ENCODE measurements around the gene CENPO. TPM values are rescaled to one million over a fixed set of nuclear protein-coding genes. Genes with fewer than 3 reads are reported as not detected.

The CENPO gene
- total and polyA plus RNA-seq, 4 donors: 2.0 to 4.0 (median 2.9) TPM

GRCh38 chr2:24779116-24779515 lies 14.1 kb upstream of the CENPO start:
- WGBS, 2 donors: 79 to 83% methylated on average over 2 of the region's 2 CpGs
- intact Hi-C loops (cut with DNase I): no loop called here
- DNase-seq (no peak), ATAC-seq (ENCODE audit: low FRiP score) (no peak)
- Histone ChIP-seq H3K4me3 (ENCODE audit: low read length in 2 of 2) (no peak overlapping the region), H3K27me3 (ENCODE audit: control insufficient read depth in 1 of 2, insufficient read depth in 2 of 2, low read length in 1 of 2) (no peaks in the 10 kb centered on the region), H3K36me3 (ENCODE audit: control insufficient read depth in 1 of 2, insufficient read depth in 2 of 2, low read length in 1 of 2) (no peaks in the 10 kb centered on the region), H3K4me1 (ENCODE audit: control insufficient read depth in 1 of 2, insufficient read depth in 2 of 2, low read length in 2 of 2) (no peaks in the 10 kb centered on the region), H3K27ac (ENCODE audit: low read depth in 1 of 2, low read length in 2 of 2) (no peak overlapping the region), H3K9me3 (ENCODE audit: control insufficient read depth, low read length) (no peaks in the 10 kb centered on the region)

DNA sequence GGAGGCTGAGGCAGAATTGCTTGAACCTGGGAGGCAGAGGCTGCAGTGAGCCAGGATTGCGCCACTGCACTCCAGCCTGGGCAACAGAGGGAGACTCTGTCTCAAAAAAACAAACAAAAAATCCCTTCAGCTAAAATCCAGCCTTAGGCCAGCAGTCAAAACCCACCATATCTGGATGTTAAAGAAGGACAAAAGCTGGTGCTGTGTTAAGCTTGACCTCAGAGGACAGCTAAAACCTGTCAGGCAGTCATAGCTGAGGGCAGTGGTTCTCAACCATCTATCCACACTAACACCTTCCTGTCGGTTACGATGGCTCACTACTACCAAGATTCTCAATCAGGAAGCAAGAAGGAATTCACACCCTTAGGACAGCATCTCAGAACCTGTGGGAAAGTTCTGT lies 9.6 kb upstream of the CENPO start:
- intact Hi-C loops (cut with DNase I): no loop called here
- WGBS, 2 donors: 63 to 68% methylated on average over 3 of the region's 3 CpGs
- no peak for ATAC-seq (ENCODE audit: low FRiP score)
- Histone ChIP-seq H3K4me1 (ENCODE audit: control insufficient read depth in 1 of 2, insufficient read depth in 2 of 2, low read length in 2 of 2) (no peaks in the 10 kb centered on the region), H3K4me3 (ENCODE audit: low read length in 2 of 2) (no peak overlapping the region), H3K27me3 (ENCODE audit: control insufficient read depth in 1 of 2, insufficient read depth in 2 of 2, low read length in 1 of 2) (no peaks in the 10 kb centered on the region), H3K27ac (ENCODE audit: low read depth in 1 of 2, low read length in 2 of 2) (no peak overlapping the region), H3K9me3 (ENCODE audit: control insufficient read depth, low read length) (no peaks in the 10 kb centered on the region), H3K36me3 (ENCODE audit: control insufficient read depth in 1 of 2, insufficient read depth in 2 of 2, low read length in 1 of 2) (no peaks in the 10 kb centered on the region)
- no peak for DNase-seq

GRCh38 chr2:24785671-24786321 lies 7.4 kb upstream of the CENPO start:
- Histone ChIP-seq H3K9me3 (ENCODE audit: control insufficient read depth, low read length) (no peaks in the 10 kb centered on the region), H3K36me3 (ENCODE audit: control insufficient read depth in 1 of 2, insufficient read depth in 2 of 2, low read length in 1 of 2) (no peaks in the 10 kb centered on the region), H3K27ac (ENCODE audit: low read depth in 1 of 2, low read length in 2 of 2) (no peak overlapping the region), H3K4me1 (ENCODE audit: control insufficient read depth in 1 of 2, insufficient read depth in 2 of 2, low read length in 2 of 2) (no peaks in the 10 kb centered on the region), H3K27me3 (ENCODE audit: control insufficient read depth in 1 of 2, insufficient read depth in 2 of 2, low read length in 1 of 2) (no peaks in the 10 kb centered on the region), H3K4me3 (ENCODE audit: low read length in 2 of 2) (no peak overlapping the region)
- no peak for ATAC-seq (ENCODE audit: low FRiP score)
- intact Hi-C loops (cut with DNase I): no loop called here
- WGBS, 2 donors: 90 to 93% methylated on average over 6 of the region's 6 CpGs
- DNase-seq: no peak

DNA sequence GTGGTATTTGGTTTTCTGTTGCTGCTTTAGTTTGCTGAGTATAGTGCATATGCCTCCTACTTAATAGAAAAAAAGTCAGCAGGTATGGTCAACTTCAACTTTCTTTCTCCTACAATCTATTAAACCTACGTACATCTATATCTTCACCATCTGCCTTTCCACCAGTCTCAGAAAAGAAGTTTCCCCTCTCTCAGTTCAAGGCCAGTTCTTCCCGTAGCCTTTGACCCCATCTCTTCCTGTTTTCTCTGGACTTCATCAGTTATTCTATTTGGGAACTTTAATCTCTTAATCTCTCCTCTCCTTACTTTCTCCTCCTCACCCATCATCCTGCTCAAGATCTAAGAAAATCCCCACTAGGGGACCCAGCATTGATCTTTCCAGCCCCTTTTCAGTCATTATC lies 5.7 kb upstream of the CENPO start:
- DNase-seq (no peak), ATAC-seq (ENCODE audit: low FRiP score) (no peak)
- intact Hi-C loops (cut with DNase I): no loop called here
- no peaks in the 10 kb centered on the region for H3K9me3 ChIP-seq (ENCODE audit: control insufficient read depth, low read length)
- H3K27ac ChIP-seq (ENCODE audit: low read depth in 1 of 2, low read length in 2 of 2): no peak overlapping the region
- H3K4me1 ChIP-seq (ENCODE audit: control insufficient read depth in 1 of 2, insufficient read depth in 2 of 2, low read length in 2 of 2): no peaks in the 10 kb centered on the region
- 83 to 92% methylated on average over 2 of the region's 2 CpGs for WGBS, 2 donors
- H3K27me3 ChIP-seq (ENCODE audit: control insufficient read depth in 1 of 2, insufficient read depth in 2 of 2, low read length in 1 of 2): no peaks in the 10 kb centered on the region
- no peak overlapping the region for H3K4me3 ChIP-seq (ENCODE audit: low read length in 2 of 2)
- no peaks in the 10 kb centered on the region for H3K36me3 ChIP-seq (ENCODE audit: control insufficient read depth in 1 of 2, insufficient read depth in 2 of 2, low read length in 1 of 2)

DNA sequence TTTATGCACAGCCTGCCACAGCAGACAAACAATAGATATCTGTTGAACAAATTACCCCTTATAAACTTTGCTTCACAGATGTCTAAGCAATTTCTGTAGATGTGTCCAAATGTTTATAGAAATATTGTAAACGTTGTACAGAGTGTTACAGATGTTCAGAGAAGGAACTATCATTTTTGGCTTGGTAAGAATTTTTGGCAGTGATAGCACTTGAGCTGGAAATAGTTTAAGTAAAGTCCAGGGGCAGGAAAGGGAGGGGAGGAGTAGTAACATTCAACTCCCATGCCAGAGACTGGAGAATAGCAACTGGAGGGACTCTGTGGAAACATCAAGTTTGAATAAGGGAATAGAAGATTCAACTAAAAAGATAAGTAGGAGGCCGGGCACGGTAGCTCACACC lies 4.4 kb upstream of the CENPO start:
- WGBS, 2 donors: 82 to 83% methylated on average over 3 of the region's 3 CpGs
- ATAC-seq (ENCODE audit: low FRiP score) (no peak), DNase-seq (no peak)
- Histone ChIP-seq H3K4me3 (ENCODE audit: low read length in 2 of 2) (no peak overlapping the region), H3K36me3 (ENCODE audit: control insufficient read depth in 1 of 2, insufficient read depth in 2 of 2, low read length in 1 of 2) (no peaks in the 10 kb centered on the region), H3K9me3 (ENCODE audit: control insufficient read depth, low read length) (no peaks in the 10 kb centered on the region), H3K27ac (ENCODE audit: low read depth in 1 of 2, low read length in 2 of 2) (no peak overlapping the region), H3K27me3 (ENCODE audit: control insufficient read depth in 1 of 2, insufficient read depth in 2 of 2, low read length in 1 of 2) (no peaks in the 10 kb centered on the region), H3K4me1 (ENCODE audit: control insufficient read depth in 1 of 2, insufficient read depth in 2 of 2, low read length in 2 of 2) (no peaks in the 10 kb centered on the region)
- intact Hi-C loops (cut with DNase I): no loop called here

- no peaks in the 10 kb centered on the region for H3K36me3 ChIP-seq (ENCODE audit: control insufficient read depth in 1 of 2, insufficient read depth in 2 of 2, low read length in 1 of 2)
- 93 to 97% methylated on average over 5 of the region's 5 CpGs for WGBS, 2 donors
- H3K9me3 ChIP-seq (ENCODE audit: control insufficient read depth, low read length): no peaks in the 10 kb centered on the region
- H3K27me3 ChIP-seq (ENCODE audit: control insufficient read depth in 1 of 2, insufficient read depth in 2 of 2, low read length in 1 of 2): no peaks in the 10 kb centered on the region
- H3K27ac ChIP-seq (ENCODE audit: low read depth in 1 of 2, low read length in 2 of 2): no peak overlapping the region
- no peak for DNase-seq
- H3K4me1 ChIP-seq (ENCODE audit: control insufficient read depth in 1 of 2, insufficient read depth in 2 of 2, low read length in 2 of 2): no peaks in the 10 kb centered on the region
- intact Hi-C loops (cut with DNase I): loop anchor here in 1 of 2 donors (5.0 kb wide), 1 partner anchor 299 kb away; the partner anchor contains the start of gene NCOA1
- no peak for ATAC-seq (ENCODE audit: low FRiP score)
- no peak overlapping the region for H3K4me3 ChIP-seq (ENCODE audit: low read length in 2 of 2)
Measured at GRCh38 chr2:24791452-24791851, 1.8 kb upstream of the CENPO start.

DNA sequence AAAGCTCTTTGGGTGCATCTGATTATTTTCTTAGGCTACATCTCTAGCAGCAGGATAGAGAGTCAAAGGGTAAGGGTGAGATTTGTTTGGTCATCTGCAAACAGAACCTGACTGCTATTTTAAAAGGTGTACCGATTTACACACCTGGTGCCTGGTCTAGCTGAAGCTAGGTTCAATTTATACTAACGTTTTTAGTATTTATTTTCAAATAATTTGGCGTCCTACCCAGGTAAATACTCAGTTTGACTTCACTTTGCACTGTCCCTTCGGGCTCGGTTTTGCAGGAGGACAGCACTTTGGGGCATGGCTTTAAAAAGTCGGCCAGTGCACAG lies 717 bp upstream of the CENPO start:
- Histone ChIP-seq H3K4me1 (ENCODE audit: control insufficient read depth in 1 of 2, insufficient read depth in 2 of 2, low read length in 2 of 2) (no peaks in the 10 kb centered on the region), H3K4me3 (ENCODE audit: low read length in 2 of 2) (peak overlapping the region; percentile 23 to 52), H3K36me3 (ENCODE audit: control insufficient read depth in 1 of 2, insufficient read depth in 2 of 2, low read length in 1 of 2) (no peaks in the 10 kb centered on the region), H3K9me3 (ENCODE audit: control insufficient read depth, low read length) (no peaks in the 10 kb centered on the region), H3K27me3 (ENCODE audit: control insufficient read depth in 1 of 2, insufficient read depth in 2 of 2, low read length in 1 of 2) (no peaks in the 10 kb centered on the region), H3K27ac (ENCODE audit: low read depth in 1 of 2, low read length in 2 of 2) (peak overlapping the region in 1 of 2 donors; percentile 35)
- 2 to 3% methylated on average over 6 of the region's 6 CpGs for WGBS, 2 donors
- no peak for DNase-seq
- no peak for ATAC-seq (ENCODE audit: low FRiP score)
- intact Hi-C loops (cut with DNase I): loop anchor here in 1 of 2 donors (5.0 kb wide), 1 partner anchor 300 kb away; the partner anchor contains the start of gene NCOA1

GRCh38 chr2:24793761-24794435 lies 673 bp downstream of the CENPO start:
- no peak for DNase-seq
- Histone ChIP-seq H3K4me1 (ENCODE audit: control insufficient read depth in 1 of 2, insufficient read depth in 2 of 2, low read length in 2 of 2) (no peaks in the 10 kb centered on the region), H3K27me3 (ENCODE audit: control insufficient read depth in 1 of 2, insufficient read depth in 2 of 2, low read length in 1 of 2) (no peaks in the 10 kb centered on the region), H3K9me3 (ENCODE audit: control insufficient read depth, low read length) (no peaks in the 10 kb centered on the region), H3K27ac (ENCODE audit: low read depth in 1 of 2, low read length in 2 of 2) (no peak overlapping the region), H3K4me3 (ENCODE audit: low read length in 2 of 2) (peak overlapping the region; percentile 5 to 23), H3K36me3 (ENCODE audit: control insufficient read depth in 1 of 2, insufficient read depth in 2 of 2, low read length in 1 of 2) (no peaks in the 10 kb centered on the region)
- WGBS, 2 donors: 2 to 3% methylated on average over 14 of the region's 14 CpGs
- ATAC-seq (ENCODE audit: low FRiP score): no peak
- intact Hi-C loops (cut with DNase I): loop anchor here in 1 of 2 donors (5.0 kb wide), 1 partner anchor 302 kb away; the partner anchor contains the start of gene NCOA1

DNA sequence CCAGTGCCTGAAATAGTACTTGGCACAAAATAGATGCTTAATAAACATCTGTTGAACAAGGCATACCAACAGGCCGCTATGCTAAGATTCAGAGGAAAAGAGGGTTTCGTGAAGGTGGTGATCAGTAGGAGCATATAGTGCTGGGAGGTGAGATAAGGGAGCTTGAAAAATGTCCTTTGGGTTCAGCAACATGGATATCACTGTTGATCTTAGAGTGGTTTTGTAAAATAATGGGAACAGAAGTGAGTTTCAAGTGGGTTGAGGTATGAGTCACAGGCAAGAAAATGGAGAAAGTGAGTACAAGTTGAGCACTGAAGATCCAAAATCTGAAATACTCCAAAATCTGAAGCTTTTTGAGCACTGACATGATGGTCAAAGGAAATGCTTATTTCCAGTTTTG lies 4.4 kb downstream of the CENPO start:
- DNase-seq: no peak
- H3K4me1 ChIP-seq (ENCODE audit: control insufficient read depth in 1 of 2, insufficient read depth in 2 of 2, low read length in 2 of 2): no peaks in the 10 kb centered on the region
- intact Hi-C loops (cut with DNase I): no loop called here
- no peak overlapping the region for H3K27ac ChIP-seq (ENCODE audit: low read depth in 1 of 2, low read length in 2 of 2)
- H3K4me3 ChIP-seq (ENCODE audit: low read length in 2 of 2): no peak overlapping the region
- ATAC-seq (ENCODE audit: low FRiP score): no peak
- WGBS, 2 donors: 94 to 100% methylated on average over 2 of the region's 2 CpGs
- no peaks in the 10 kb centered on the region for H3K27me3 ChIP-seq (ENCODE audit: control insufficient read depth in 1 of 2, insufficient read depth in 2 of 2, low read length in 1 of 2)
- no peaks in the 10 kb centered on the region for H3K36me3 ChIP-seq (ENCODE audit: control insufficient read depth in 1 of 2, insufficient read depth in 2 of 2, low read length in 1 of 2)
- no peaks in the 10 kb centered on the region for H3K9me3 ChIP-seq (ENCODE audit: control insufficient read depth, low read length)
